ENCODE results near the gene CCDC124.

- TF ChIP-seq CTCF (conservative IDR thresholded peaks at IDR 0.05 in 1 of 2, IDR thresholded peaks at IDR 0.05 in 1 of 2; ENCODE audit: low read depth in 1 of 2, low read length in 2 of 2) (no peak), EZH2 (IDR thresholded peaks at IDR 0.05; ENCODE audit: low read length, missing control alignments) (no peak)
Observed at GRCh38 chr19:17888260-17888659, 44.6 kb upstream of the CCDC124 start.

All from fibroblast of lung (primary cell).